Spleen (tissue), 7 donors: ENCODE measurements around the gene CHMP2B.

ENCODE experiments used
- CTCF ChIP-seq, 11 experiments: fragments of 200-600 bp in 7 of 11; fragments of 450-650 bp in 4 of 11; sonication (generic) in 4 of 11; IDR thresholded peaks in 8 of 11; conservative IDR thresholded peaks in 3 of 11; 1 replicate in 7 of 11; 2 replicates in 4 of 11; pipeline versions ENCODE4 v1.4.0 to v1.8.0; 2016 to 2021; ENCODE audit warnings: antibody characterized with exemption in 11 of 11, inconsistent platforms in 4 of 11, mild to moderate bottlenecking in 1 of 11
- POLR2A ChIP-seq, 3 donors: fragments of 450-650 bp; IDR thresholded peaks; one replicate each; pipeline ENCODE4 v1.5.1; 2017; ENCODE audit warnings: antibody characterized with exemption in 3 of 3, mild to moderate bottlenecking in 1 of 3
- POLR2AphosphoS5 ChIP-seq, 3 donors: sonication (generic); formaldehyde crosslinking; IDR thresholded peaks; one replicate each; pipeline ENCODE4 v1.5.1; 2017; ENCODE audit warnings: antibody characterized with exemption in 3 of 3
- donor health status: DM: no; HTN: no; CAD: no; lungs with moderate emphysema.
- donor health status: DM: no; HTN: no; CAD: no.
- donor health status: DM: no; HTN: no; CAD: no.

- no peak for TF ChIP-seq CTCF (IDR thresholded peaks at IDR 0.05 in 8 of 11, conservative IDR thresholded peaks at IDR 0.05 in 3 of 11)
- no peak for TF ChIP-seq POLR2AphosphoS5 (IDR thresholded peaks at IDR 0.05)
- TF ChIP-seq POLR2A (IDR thresholded peaks at IDR 0.05), result no peak
Observed at GRCh38 chr3:87200060-87200647, 27.0 kb upstream of the CHMP2B start.
